Measurements from ENCODE around the gene FAM219B. TPM values are rescaled to one million over a fixed set of nuclear protein-coding genes. Genes with fewer than 3 reads are reported as not detected.

Gene FAM219B
- total RNA-seq, 1 donor from 2014 or later: 90.4 TPM

DNA sequence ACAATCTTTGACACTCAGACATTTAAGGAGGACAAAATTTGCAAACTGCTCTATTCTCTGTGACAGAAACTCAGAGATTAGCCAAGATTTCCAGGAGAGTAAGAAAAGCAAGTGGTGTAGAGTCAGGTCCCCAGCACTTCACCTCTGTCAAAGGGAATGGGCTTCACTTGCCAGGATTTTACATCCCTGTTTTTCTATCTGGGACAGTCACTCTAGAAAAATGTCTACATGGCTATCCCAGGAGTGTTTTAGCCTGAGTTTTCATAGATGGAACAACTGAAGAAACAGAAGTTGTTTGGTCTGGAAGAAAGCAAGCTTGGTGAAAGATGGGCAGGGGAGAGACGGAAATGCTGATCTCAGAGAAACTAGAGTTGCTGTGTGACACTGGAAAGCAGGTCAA lies 3.0 kb downstream of the FAM219B start:
- Mint-ChIP-seq H3K36me3 (ENCODE audit: low read depth) (peaks cover 54% of the 10 kb centered on the region), H3K27me3 (no peaks in the 10 kb centered on the region), H3K4me3 (no peak overlapping the region), H3K27ac (no peak overlapping the region), H3K9me3 (no peaks in the 10 kb centered on the region), H3K4me1 (peaks cover 45% of the 10 kb centered on the region)
- ATAC-seq (ENCODE audit: low read depth) (no peak), DNase-seq (no peak)
- CTCF ChIA-PET: interaction anchor here (1.0 to 6.0 kb wide), 5 partner anchors 46 to 284 kb away, joined by 3 to 54 read pairs (median 3); no protein-coding TSS in a partner anchor
- POLR2A ChIA-PET: no interaction called here
- intact Hi-C loops (cut with micrococcal nuclease): no loop called here
- TF ChIP-seq CTCF (IDR thresholded peaks at IDR 0.05): no peak

DNA sequence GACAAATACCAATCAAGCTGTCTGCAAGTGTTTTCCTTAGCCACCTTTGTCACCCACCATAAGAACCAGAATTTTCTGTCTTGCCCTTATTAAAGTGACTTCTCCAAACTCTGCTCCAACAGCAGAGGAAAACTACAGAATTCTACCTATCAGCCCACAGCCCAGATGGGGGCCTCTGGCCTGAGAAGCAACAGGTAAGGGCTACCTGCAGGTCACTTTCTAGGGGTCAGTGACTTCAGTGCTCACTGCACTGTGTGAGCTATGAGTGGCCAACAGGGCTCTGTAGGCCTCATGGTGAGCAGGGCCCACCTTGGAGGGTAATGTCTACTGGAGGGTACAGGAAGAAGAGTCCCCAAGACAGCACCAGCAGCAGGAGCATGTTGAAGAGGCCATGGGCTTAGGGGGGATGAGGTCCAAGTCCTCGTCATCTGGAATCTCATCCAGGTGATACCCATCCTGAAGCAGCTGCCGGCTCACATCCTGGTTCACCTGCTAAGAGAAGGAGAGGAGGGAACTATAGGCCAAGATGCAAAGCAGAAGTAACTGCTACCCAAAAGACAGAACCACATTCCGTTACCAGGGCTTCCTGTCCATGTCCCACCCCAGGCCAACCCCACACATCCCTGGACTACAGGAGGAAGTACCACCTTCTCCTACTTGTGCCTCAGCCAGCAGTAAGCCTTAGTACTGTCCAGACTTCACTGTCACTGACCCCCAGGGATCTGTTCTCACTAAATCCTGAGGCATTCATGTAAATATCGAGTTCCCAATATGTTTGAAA lies 4.2 kb downstream of the FAM219B start:
- CTCF ChIA-PET: interaction anchor here (0.7 to 6.0 kb wide), 31 partner anchors 8 to 285 kb away, joined by 3 to 54 read pairs (median 6); partner anchors contain the start of genes CPLX3, MPI and ULK3
- H3K27ac Mint-ChIP-seq: no peak overlapping the region
- DNase-seq: no peak
- TF ChIP-seq CTCF (IDR thresholded peaks at IDR 0.05): no peak
- intact Hi-C loops (cut with micrococcal nuclease): no loop called here
- POLR2A ChIA-PET: interaction anchor here (1.0 to 2.9 kb wide), 11 partner anchors 13 to 132 kb away, joined by 3 to 13 read pairs (median 5); partner anchors contain the start of genes CSK, MPI, SCAMP2 and ULK3
- no peak for ATAC-seq (ENCODE audit: low read depth)
- H3K4me3 Mint-ChIP-seq: no peak overlapping the region
- no peaks in the 10 kb centered on the region for H3K27me3 Mint-ChIP-seq
- H3K9me3 Mint-ChIP-seq: no peaks in the 10 kb centered on the region
- H3K36me3 Mint-ChIP-seq (ENCODE audit: low read depth): peaks cover 61% of the 10 kb centered on the region
- H3K4me1 Mint-ChIP-seq: peaks cover 44% of the 10 kb centered on the region

DNA sequence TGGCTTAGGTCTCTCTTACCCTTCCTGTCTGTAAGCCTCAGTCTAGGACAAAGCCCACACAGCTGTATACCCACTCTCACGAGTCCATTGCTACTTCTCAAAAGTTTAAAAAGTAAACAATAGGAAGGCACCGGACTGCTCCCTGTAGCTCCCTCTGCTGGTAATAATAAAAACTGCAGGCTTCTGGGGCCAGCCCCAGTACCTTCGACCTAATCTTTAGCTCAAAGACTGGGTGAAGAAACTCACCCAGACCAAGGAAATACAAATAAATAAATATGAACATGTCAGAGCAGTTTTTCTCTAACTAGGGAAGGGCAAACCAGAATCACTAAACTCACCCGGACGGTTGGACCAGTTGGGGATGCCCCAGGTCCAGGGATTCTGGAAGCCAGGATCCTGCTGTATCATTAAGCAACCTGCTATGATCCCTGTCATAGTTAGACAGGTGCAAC lies 5.0 kb downstream of the FAM219B start:
- Mint-ChIP-seq H3K27me3 (no peaks in the 10 kb centered on the region), H3K36me3 (ENCODE audit: low read depth) (peaks cover 58% of the 10 kb centered on the region), H3K27ac (no peak overlapping the region), H3K4me1 (peaks cover 37% of the 10 kb centered on the region), H3K9me3 (no peaks in the 10 kb centered on the region), H3K4me3 (no peak overlapping the region)
- ATAC-seq (ENCODE audit: low read depth) (peak; percentile 59), DNase-seq (peak; percentile 30)
- TF ChIP-seq CTCF (IDR thresholded peaks at IDR 0.05): peak; percentile 74
- ChIA-PET CTCF (interaction anchor here (0.7 to 6.0 kb wide), 35 partner anchors 9 to 284 kb away, joined by 3 to 54 read pairs (median 5); partner anchors contain the start of genes CPLX3, MPI and ULK3), POLR2A (interaction anchor here (0.6 to 2.9 kb wide), 15 partner anchors 10 to 466 kb away, joined by 3 to 13 read pairs (median 4); partner anchors contain the start of genes CSK, MAN2C1, MPI and SCAMP2)
- intact Hi-C loops (cut with micrococcal nuclease): loop anchor here (1.0 kb wide), 5 partner anchors 28 to 266 kb away; partner anchors contain the start of genes SCAMP2 and ULK3

- ChIA-PET POLR2A (no interaction called here), CTCF (interaction anchor here (0.7 to 1.5 kb wide), 4 partner anchors 9 to 129 kb away, joined by 3 to 6 read pairs (median 4); no protein-coding TSS in a partner anchor)
- no peak for DNase-seq
- H3K4me3 Mint-ChIP-seq: no peak overlapping the region
- H3K27me3 Mint-ChIP-seq: no peaks in the 10 kb centered on the region
- peaks cover 49% of the 10 kb centered on the region for H3K36me3 Mint-ChIP-seq (ENCODE audit: low read depth)
- ATAC-seq (ENCODE audit: low read depth): no peak
- H3K9me3 Mint-ChIP-seq: no peaks in the 10 kb centered on the region
- H3K4me1 Mint-ChIP-seq: peaks cover 28% of the 10 kb centered on the region
- TF ChIP-seq CTCF (IDR thresholded peaks at IDR 0.05): no peak
- no peak overlapping the region for H3K27ac Mint-ChIP-seq
- intact Hi-C loops (cut with micrococcal nuclease): no loop called here
Measured at GRCh38 chr15:74897300-74897701, 9.3 kb downstream of the FAM219B start.

DNA sequence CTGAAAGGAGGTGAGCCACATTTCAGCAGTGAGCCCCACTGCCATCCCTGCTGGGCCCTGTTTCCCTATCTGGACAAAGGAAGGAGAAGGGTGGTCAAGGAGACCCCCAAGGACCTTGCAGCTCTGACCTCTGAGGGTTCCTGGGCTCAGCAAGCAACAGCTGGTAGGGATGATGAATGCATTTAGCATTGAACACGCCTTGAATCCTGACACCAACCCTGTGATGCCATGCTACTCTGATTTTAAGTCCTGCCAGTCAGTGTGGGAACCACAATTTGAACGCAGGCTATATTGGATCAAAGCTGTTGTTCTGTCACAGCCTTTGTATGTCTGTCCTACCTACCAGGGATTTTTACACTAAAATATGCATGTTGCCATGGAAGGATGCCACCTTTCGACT lies 10.3 kb downstream of the FAM219B start:
- Mint-ChIP-seq H3K27ac (no peak overlapping the region), H3K4me1 (peaks cover 23% of the 10 kb centered on the region), H3K27me3 (no peaks in the 10 kb centered on the region), H3K9me3 (no peaks in the 10 kb centered on the region), H3K4me3 (no peak overlapping the region), H3K36me3 (ENCODE audit: low read depth) (peaks cover 44% of the 10 kb centered on the region)
- ATAC-seq (ENCODE audit: low read depth): no peak
- DNase-seq: no peak
- intact Hi-C loops (cut with micrococcal nuclease): no loop called here
- CTCF ChIA-PET: no interaction called here
- POLR2A ChIA-PET: interaction anchor here (0.6 to 1.6 kb wide), 3 partner anchors 10 to 119 kb away, joined by 3 to 13 read pairs (median 6); partner anchors contain the start of gene FAM219B
- no peak for TF ChIP-seq CTCF (IDR thresholded peaks at IDR 0.05)

Data from activated B cell treated with CpG ODN at 0.5 μM for 24 hours (primary cell).